ENCODE data around the gene TTC28. TPM values are rescaled to one million over a fixed set of nuclear protein-coding genes. Genes with fewer than 3 reads are reported as not detected.

TTC28 gene
- polyA plus RNA-seq, 4 donors, result 28.9 to 32.9 (median 31.0) TPM

GRCh38 chr22:27985323-27986275 lies 694.0 kb downstream of the TTC28 start:
- DNase-seq (ENCODE audit: low read depth in 4 of 4, low spot score in 3 of 4), result no peak

GRCh38 chr22:27984723-27985122 lies 694.9 kb downstream of the TTC28 start:
- DNase-seq (ENCODE audit: low read depth in 4 of 4, low spot score in 3 of 4), result no peak

GRCh38 chr22:27984001-27984695 lies 695.5 kb downstream of the TTC28 start:
- no peak for DNase-seq (ENCODE audit: low read depth in 4 of 4, low spot score in 3 of 4)

GRCh38 chr22:27983361-27983791 lies 696.3 kb downstream of the TTC28 start:
- DNase-seq (ENCODE audit: low read depth in 4 of 4, low spot score in 3 of 4), result no peak

- DNase-seq (ENCODE audit: low read depth in 4 of 4, low spot score in 3 of 4), result no peak
These were observed 696.9 kb downstream of the TTC28 start for GRCh38 chr22:27982630-27983180.

- no peak for DNase-seq (ENCODE audit: low read depth in 4 of 4, low spot score in 3 of 4)
These were observed 697.5 kb downstream of the TTC28 start for GRCh38 chr22:27982106-27982505.

GRCh38 chr22:27980424-27981148 lies 699.1 kb downstream of the TTC28 start:
- DNase-seq (ENCODE audit: low read depth in 4 of 4, low spot score in 3 of 4), result no peak

GRCh38 chr22:27978802-27979201 lies 700.8 kb downstream of the TTC28 start:
- no peak for DNase-seq (ENCODE audit: low read depth in 4 of 4, low spot score in 3 of 4)

GRCh38 chr22:27978317-27978716 lies 701.3 kb downstream of the TTC28 start:
- DNase-seq (ENCODE audit: low read depth in 4 of 4, low spot score in 3 of 4), result no peak

- no peak for DNase-seq (ENCODE audit: low read depth in 4 of 4, low spot score in 3 of 4)
These were observed 703.1 kb downstream of the TTC28 start for GRCh38 chr22:27976586-27976985.

GRCh38 chr22:27975381-27976013 lies 704.1 kb downstream of the TTC28 start:
- no peak for DNase-seq (ENCODE audit: low read depth in 4 of 4, low spot score in 3 of 4)

GRCh38 chr22:27973846-27974245 lies 705.8 kb downstream of the TTC28 start:
- no peak for DNase-seq (ENCODE audit: low read depth in 4 of 4, low spot score in 3 of 4)

- no peak for DNase-seq (ENCODE audit: low read depth in 4 of 4, low spot score in 3 of 4)
These were observed 706.6 kb downstream of the TTC28 start for GRCh38 chr22:27972732-27973698.

GRCh38 chr22:27971926-27972325 lies 707.7 kb downstream of the TTC28 start:
- DNase-seq (ENCODE audit: low read depth in 4 of 4, low spot score in 3 of 4), result no peak

- DNase-seq (ENCODE audit: low read depth in 4 of 4, low spot score in 3 of 4), result no peak
These were observed 708.9 kb downstream of the TTC28 start for GRCh38 chr22:27970596-27971220.

- DNase-seq (ENCODE audit: low read depth in 4 of 4, low spot score in 3 of 4), result no peak
These were observed 713.2 kb downstream of the TTC28 start for GRCh38 chr22:27966168-27967064.

GRCh38 chr22:27962268-27963044 lies 717.2 kb downstream of the TTC28 start:
- DNase-seq (ENCODE audit: low read depth in 4 of 4, low spot score in 3 of 4), result no peak

All from right renal pelvis (tissue), 4 donors.